Measurements from ENCODE around the gene DKK2. TPM values are rescaled to one million over a fixed set of nuclear protein-coding genes. Genes with fewer than 3 reads are reported as not detected.

The DKK2 gene
- total RNA-seq, 2 donors from 2014 or later = 0.17 to 0.73 TPM

- H3K4me1 ChIP-seq (replicated peaks) = no peaks in the 10 kb centered on the region
- no peak overlapping the region for H3K27ac ChIP-seq
- H3K9me3 ChIP-seq = no peaks in the 10 kb centered on the region
- intact Hi-C loops (cut with DNase I) = loop anchor here (10.0 kb wide), 1 partner anchor 148 kb away; no protein-coding TSS in a partner anchor
- 4% methylated on average over 19 of the region's 19 CpGs for WGBS
- no peak for DNase-seq (ENCODE audit: low spot score)
- no peak for TF ChIP-seq POLR2AphosphoS5 (IDR thresholded peaks at IDR 0.05)
- TF ChIP-seq CTCF (IDR thresholded peaks at IDR 0.05) = no peak
- TF ChIP-seq POLR2A (IDR thresholded peaks at IDR 0.05) = no peak
- H3K27me3 ChIP-seq (replicated peaks; ENCODE audit: insufficient read depth) = peaks cover 5% of the 10 kb centered on the region
- H3K4me3 ChIP-seq = no peak overlapping the region
- no peaks in the 10 kb centered on the region for H3K36me3 ChIP-seq
These were observed 578 bp upstream of the DKK2 start for GRCh38 chr4:107036584-107037198.

- intact Hi-C loops (cut with DNase I) = loop anchor here (10.0 kb wide), 1 partner anchor 150 kb away; no protein-coding TSS in a partner anchor
- DNase-seq (ENCODE audit: low spot score) = no peak
These were observed 906 bp downstream of the DKK2 start for GRCh38 chr4:107034996-107035818.

GRCh38 chr4:107034091-107034995 lies 1.8 kb downstream of the DKK2 start:
- peak; percentile 4 for DNase-seq (ENCODE audit: low spot score)
- Histone ChIP-seq H3K9me3 (no peaks in the 10 kb centered on the region), H3K36me3 (no peaks in the 10 kb centered on the region), H3K4me3 (no peak overlapping the region), H3K27me3 (replicated peaks; ENCODE audit: insufficient read depth) (peaks cover 5% of the 10 kb centered on the region), H3K4me1 (replicated peaks) (no peaks in the 10 kb centered on the region), H3K27ac (no peak overlapping the region)
- TF ChIP-seq CTCF (IDR thresholded peaks at IDR 0.05) = no peak
- 3% methylated on average over 38 of the region's 39 CpGs for WGBS
- intact Hi-C loops (cut with DNase I) = loop anchor here (10.0 kb wide), 1 partner anchor 150 kb away; no protein-coding TSS in a partner anchor

More at GRCh38 chr4:107034996-107035818, 906 bp downstream of the DKK2 start:
- Histone ChIP-seq H3K9me3 (no peaks in the 10 kb centered on the region), H3K27ac (no peak overlapping the region), H3K27me3 (replicated peaks; ENCODE audit: insufficient read depth) (peaks cover 5% of the 10 kb centered on the region), H3K36me3 (no peaks in the 10 kb centered on the region), H3K4me1 (replicated peaks) (no peaks in the 10 kb centered on the region), H3K4me3 (peak overlapping the region; percentile 14 to 26)
- TF ChIP-seq POLR2A (IDR thresholded peaks at IDR 0.05) = no peak
- TF ChIP-seq POLR2AphosphoS5 (IDR thresholded peaks at IDR 0.05) = no peak
- TF ChIP-seq CTCF (IDR thresholded peaks at IDR 0.05) = no peak
- 4% methylated on average over 39 of the region's 39 CpGs for WGBS

GRCh38 chr4:107027379-107027778 lies 8.7 kb downstream of the DKK2 start:
- DNase-seq (ENCODE audit: low spot score) = no peak
- TF ChIP-seq POLR2A (IDR thresholded peaks at IDR 0.05) = no peak
- TF ChIP-seq CTCF (IDR thresholded peaks at IDR 0.05) = no peak
- TF ChIP-seq POLR2AphosphoS5 (IDR thresholded peaks at IDR 0.05) = no peak
- intact Hi-C loops (cut with DNase I) = no loop called here
- H3K27ac ChIP-seq = no peak overlapping the region
- no peak overlapping the region for H3K4me3 ChIP-seq
- no peaks in the 10 kb centered on the region for H3K36me3 ChIP-seq
- no peaks in the 10 kb centered on the region for H3K4me1 ChIP-seq (replicated peaks)
- 96% methylated on average over 1 of the region's 1 CpG for WGBS
- no peaks in the 10 kb centered on the region for H3K9me3 ChIP-seq
- no peaks in the 10 kb centered on the region for H3K27me3 ChIP-seq (replicated peaks; ENCODE audit: insufficient read depth)

All from prostate gland (tissue), 2 donors.